ENCODE measurements around the gene SLC43A2.
A peak's percentile ranks its signal among the peaks of the same experiment; 100 is the strongest.

SLC43A2 gene

DNA sequence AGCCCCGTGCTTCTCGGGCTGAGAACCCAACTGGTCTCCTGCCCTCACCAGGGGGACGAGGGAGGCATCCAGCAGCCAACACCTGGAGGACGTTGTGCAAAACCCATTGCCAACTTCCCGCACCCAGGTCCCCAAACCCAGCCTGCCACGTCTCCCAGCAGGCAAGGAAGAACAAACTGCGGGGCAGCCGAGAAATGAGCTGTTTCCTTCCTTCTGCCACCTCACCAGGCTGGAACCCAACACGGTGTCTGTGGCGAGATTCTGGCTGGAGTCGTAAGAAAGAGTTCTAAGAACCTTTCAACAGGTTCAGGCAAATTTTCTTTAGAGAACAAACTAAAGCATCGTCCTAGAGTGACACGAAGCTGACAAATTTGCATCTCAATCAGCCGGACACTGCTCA lies 3.6 kb downstream of the SLC43A2 start:
- FAIRE-seq (peak; percentile 66), DNase-seq (ENCODE audit: insufficient read length, low spot score) (no peak)
- TF ChIP-seq TAF1 (IDR thresholded peaks at IDR 0.05; ENCODE audit: low read depth, low read length) (no peak), PAX5 (IDR thresholded peaks at IDR 0.05; ENCODE audit: insufficient read depth, low read length, severe bottlenecking) (no peak), POLR2AphosphoS5 (IDR thresholded peaks at IDR 0.05; ENCODE audit: low read depth, low read length) (no peak), SPI1 (IDR thresholded peaks at IDR 0.05; ENCODE audit: low read depth, low read length) (no peak), POU2F2 (IDR thresholded peaks at IDR 0.05; ENCODE audit: low read depth, low read length) (no peak), POLR2A (IDR thresholded peaks at IDR 0.05; ENCODE audit: low read depth, low read length) (no peak)

DNA sequence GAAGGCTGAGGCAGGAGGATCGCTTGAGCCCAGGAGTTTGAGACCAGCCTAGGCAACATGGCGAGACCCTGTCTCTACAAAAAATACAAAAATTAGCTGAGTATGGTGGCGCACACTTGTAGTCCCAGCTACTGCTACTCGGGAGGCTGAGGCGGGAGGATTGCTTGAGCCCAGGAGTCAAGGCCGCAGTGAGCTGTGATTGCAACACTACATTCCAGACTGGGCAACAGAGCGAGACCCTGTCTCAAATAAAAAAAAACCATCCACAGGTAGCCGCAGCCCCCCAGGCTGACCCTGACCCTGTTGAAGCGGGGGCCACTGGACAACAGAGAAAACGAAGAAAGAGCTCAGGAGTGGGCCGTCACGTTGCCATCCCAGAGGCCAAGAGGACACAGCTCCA lies 4.0 kb downstream of the SLC43A2 start:
- FAIRE-seq (no peak), DNase-seq (ENCODE audit: insufficient read length, low spot score) (no peak)
- TF ChIP-seq POLR2AphosphoS5 (IDR thresholded peaks at IDR 0.05; ENCODE audit: low read depth, low read length) (no peak), POLR2A (IDR thresholded peaks at IDR 0.05; ENCODE audit: low read depth, low read length) (no peak), TAF1 (IDR thresholded peaks at IDR 0.05; ENCODE audit: low read depth, low read length) (no peak), POU2F2 (IDR thresholded peaks at IDR 0.05; ENCODE audit: low read depth, low read length) (no peak), SPI1 (IDR thresholded peaks at IDR 0.05; ENCODE audit: low read depth, low read length) (no peak), PAX5 (IDR thresholded peaks at IDR 0.05; ENCODE audit: insufficient read depth, low read length, severe bottlenecking) (no peak)

DNA sequence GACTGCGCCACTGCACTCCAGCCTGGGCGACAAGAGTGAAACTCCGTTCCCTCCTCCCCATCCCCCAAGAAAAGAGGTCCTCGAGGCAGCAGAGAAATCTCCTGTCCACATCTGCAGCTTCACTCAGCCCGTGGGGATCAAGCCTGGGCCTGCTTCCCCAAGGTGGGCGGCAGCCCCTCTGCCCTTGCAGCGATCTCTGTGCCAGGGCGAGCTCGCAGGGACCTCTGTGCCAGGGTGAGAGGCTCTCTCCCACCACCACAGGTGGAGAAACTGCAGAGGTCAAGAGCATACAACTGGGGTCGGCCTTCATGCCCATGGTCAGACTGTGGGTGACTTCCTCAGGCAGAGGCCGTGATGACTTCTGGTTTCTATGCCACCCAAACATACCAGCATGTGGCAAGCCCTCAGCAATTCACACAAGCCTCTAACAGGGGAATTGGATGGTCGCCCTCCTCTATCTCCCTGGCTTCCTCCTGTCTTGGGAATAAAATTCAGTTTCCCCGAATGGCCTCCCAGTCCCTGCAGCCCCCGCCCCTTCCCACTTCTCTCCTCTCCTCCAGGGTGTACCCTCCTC lies 5.5 kb downstream of the SLC43A2 start:
- DNase-seq (ENCODE audit: insufficient read length, low spot score) (no peak), FAIRE-seq (no peak)
- TF ChIP-seq SPI1 (IDR thresholded peaks at IDR 0.05; ENCODE audit: low read depth, low read length) (no peak), PAX5 (IDR thresholded peaks at IDR 0.05; ENCODE audit: insufficient read depth, low read length, severe bottlenecking) (no peak), POLR2A (IDR thresholded peaks at IDR 0.05; ENCODE audit: low read depth, low read length) (no peak), TAF1 (IDR thresholded peaks at IDR 0.05; ENCODE audit: low read depth, low read length) (no peak), POU2F2 (IDR thresholded peaks at IDR 0.05; ENCODE audit: low read depth, low read length) (no peak), POLR2AphosphoS5 (IDR thresholded peaks at IDR 0.05; ENCODE audit: low read depth, low read length) (no peak)

DNA sequence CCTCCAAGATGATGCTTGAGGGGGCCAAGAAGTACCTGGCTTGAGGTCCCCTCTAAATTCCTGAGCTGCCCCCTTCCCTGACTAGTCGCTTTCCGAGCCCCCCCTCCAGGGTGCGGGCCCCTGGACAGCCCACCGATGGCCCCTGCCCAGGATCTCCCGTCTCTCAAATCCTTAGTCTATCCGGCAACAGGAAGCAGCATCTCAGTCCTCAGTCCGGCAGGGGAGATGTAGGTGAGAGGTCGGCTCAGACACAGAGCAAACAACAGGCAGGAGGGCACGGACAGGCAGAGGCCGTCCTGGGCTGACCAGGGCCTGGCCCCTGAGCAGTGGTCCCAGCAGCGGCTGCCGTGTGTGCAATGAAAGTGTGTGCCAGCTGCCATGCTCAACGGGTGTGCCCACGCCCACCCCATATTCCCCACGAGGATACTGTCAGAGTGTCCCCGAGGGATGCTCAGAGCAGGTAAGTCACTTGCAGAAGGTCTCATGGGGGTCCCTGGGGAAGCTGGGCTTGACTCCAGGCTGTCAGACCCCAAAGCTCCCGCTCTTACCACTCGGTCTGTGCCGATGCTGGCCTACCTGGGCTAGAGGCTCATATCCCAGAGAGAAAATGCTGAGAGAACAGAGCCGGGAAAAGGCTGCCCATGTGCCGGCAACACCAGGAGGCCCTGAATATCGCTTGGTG lies 7.2 kb downstream of the SLC43A2 start:
- TF ChIP-seq POLR2A (IDR thresholded peaks at IDR 0.05; ENCODE audit: low read depth, low read length) (no peak), POU2F2 (IDR thresholded peaks at IDR 0.05; ENCODE audit: low read depth, low read length) (no peak), TAF1 (IDR thresholded peaks at IDR 0.05; ENCODE audit: low read depth, low read length) (no peak), PAX5 (IDR thresholded peaks at IDR 0.05; ENCODE audit: insufficient read depth, low read length, severe bottlenecking) (no peak), POLR2AphosphoS5 (IDR thresholded peaks at IDR 0.05; ENCODE audit: low read depth, low read length) (no peak), SPI1 (IDR thresholded peaks at IDR 0.05; ENCODE audit: low read depth, low read length) (no peak)
- FAIRE-seq (no peak), DNase-seq (ENCODE audit: insufficient read length, low spot score) (no peak)

DNA sequence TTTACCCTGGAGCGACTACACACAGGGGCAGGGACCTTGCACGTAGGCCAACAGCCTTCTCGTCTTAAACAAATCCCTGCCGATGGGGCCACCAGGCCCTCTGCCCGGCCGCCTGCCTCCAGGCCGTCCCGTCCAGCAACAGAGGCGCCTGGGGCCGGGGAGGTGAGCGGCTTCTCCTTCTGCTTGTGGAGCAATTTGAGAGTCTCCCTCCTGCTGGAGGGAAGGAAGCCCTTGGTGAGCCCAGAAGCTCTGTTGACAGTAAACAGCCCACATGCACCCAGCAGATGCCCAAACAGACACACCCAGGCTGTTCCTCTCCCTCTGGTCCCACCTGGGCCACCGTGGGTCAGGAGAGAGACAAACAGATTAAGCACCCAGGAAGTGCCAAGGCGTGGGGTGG lies 8.1 kb downstream of the SLC43A2 start:
- no peak for FAIRE-seq
- DNase-seq (ENCODE audit: insufficient read length, low spot score), result no peak
- no peak for TF ChIP-seq POLR2A (IDR thresholded peaks at IDR 0.05; ENCODE audit: low read depth, low read length)
- no peak for TF ChIP-seq TAF1 (IDR thresholded peaks at IDR 0.05; ENCODE audit: low read depth, low read length)
- no peak for TF ChIP-seq SPI1 (IDR thresholded peaks at IDR 0.05; ENCODE audit: low read depth, low read length)
- TF ChIP-seq POU2F2 (IDR thresholded peaks at IDR 0.05; ENCODE audit: low read depth, low read length), result no peak
- no peak for TF ChIP-seq PAX5 (IDR thresholded peaks at IDR 0.05; ENCODE audit: insufficient read depth, low read length, severe bottlenecking)
- no peak for TF ChIP-seq POLR2AphosphoS5 (IDR thresholded peaks at IDR 0.05; ENCODE audit: low read depth, low read length)

DNA sequence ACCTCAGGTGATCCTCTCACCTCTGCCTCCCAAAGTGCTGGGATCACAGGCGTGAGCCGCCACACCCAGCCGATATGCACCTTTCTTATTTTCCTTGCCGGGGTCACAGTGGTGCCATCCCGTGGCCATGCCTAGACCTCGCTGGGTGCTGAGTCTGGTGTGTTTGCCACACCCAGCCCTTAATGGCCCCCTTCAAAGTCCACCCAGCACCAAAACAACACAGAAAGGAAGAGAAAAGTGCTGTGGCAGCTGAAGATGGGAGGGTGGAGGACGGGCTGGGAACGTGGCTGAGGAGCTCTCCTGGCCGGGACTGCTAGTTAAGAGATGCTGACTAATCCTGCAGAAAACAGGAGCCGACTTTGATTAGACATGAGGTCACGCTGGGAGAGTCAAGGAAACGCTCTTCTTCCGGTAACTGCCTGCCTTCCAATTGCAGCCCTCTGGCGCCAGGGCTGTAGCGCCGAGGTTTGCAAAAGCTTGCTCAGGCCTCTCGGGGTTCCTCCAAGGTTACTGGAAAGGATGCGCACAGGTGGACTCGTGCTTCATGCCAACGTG lies 10.9 kb downstream of the SLC43A2 start:
- TF ChIP-seq PAX5 (IDR thresholded peaks at IDR 0.05; ENCODE audit: insufficient read depth, low read length, severe bottlenecking), result no peak
- TF ChIP-seq TAF1 (IDR thresholded peaks at IDR 0.05; ENCODE audit: low read depth, low read length), result no peak
- TF ChIP-seq SPI1 (IDR thresholded peaks at IDR 0.05; ENCODE audit: low read depth, low read length), result no peak
- TF ChIP-seq POLR2A (IDR thresholded peaks at IDR 0.05; ENCODE audit: low read depth, low read length), result no peak
- TF ChIP-seq POU2F2 (IDR thresholded peaks at IDR 0.05; ENCODE audit: low read depth, low read length), result no peak
- TF ChIP-seq POLR2AphosphoS5 (IDR thresholded peaks at IDR 0.05; ENCODE audit: low read depth, low read length), result no peak
- no peak for DNase-seq (ENCODE audit: insufficient read length, low spot score)
- no peak for FAIRE-seq

DNA sequence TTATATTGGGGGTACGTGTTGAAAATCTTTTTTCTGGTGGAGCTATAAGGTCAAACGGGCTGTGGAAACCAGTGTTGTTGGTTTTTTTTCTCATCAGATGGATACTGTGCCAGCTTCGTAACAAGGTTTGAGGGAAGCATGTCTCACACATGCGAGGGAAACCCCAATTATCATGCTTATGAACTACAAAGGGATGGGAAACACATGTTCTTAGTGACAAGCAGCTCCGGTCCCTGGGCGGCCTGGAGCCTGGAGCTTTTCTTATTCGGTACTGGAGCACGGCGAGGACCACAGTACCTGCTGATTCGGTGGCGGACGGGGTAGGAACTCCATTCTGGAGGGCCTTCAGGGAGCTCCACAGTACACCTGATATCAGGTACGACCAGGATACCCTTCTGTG lies 12.5 kb downstream of the SLC43A2 start:
- no peak for TF ChIP-seq PAX5 (IDR thresholded peaks at IDR 0.05; ENCODE audit: insufficient read depth, low read length, severe bottlenecking)
- TF ChIP-seq POLR2AphosphoS5 (IDR thresholded peaks at IDR 0.05; ENCODE audit: low read depth, low read length), result no peak
- TF ChIP-seq SPI1 (IDR thresholded peaks at IDR 0.05; ENCODE audit: low read depth, low read length), result no peak
- TF ChIP-seq TAF1 (IDR thresholded peaks at IDR 0.05; ENCODE audit: low read depth, low read length), result no peak
- TF ChIP-seq POU2F2 (IDR thresholded peaks at IDR 0.05; ENCODE audit: low read depth, low read length), result no peak
- no peak for TF ChIP-seq POLR2A (IDR thresholded peaks at IDR 0.05; ENCODE audit: low read depth, low read length)
- no peak for FAIRE-seq
- no peak for DNase-seq (ENCODE audit: insufficient read length, low spot score)

DNA sequence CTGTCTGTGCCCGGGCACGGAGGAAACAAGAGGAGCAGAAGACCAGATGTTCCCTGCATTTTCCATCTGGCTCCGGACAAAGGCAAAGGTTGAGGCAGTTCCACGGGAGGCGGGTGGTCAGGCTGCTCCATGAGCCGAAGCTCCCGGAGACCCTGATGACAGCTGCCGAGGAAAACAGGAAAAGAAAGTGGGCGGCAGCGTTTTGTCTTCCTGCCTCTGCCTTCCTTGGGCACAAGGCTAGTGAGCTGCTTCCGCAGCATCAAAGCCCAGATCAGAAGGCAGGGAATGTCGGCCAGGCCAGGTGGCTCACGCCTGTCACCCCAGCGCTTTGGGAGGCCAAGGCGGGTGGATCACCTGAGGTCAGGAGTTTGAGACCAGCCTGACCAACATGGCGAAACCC lies 16.2 kb downstream of the SLC43A2 start:
- no peak for DNase-seq (ENCODE audit: insufficient read length, low spot score)
- TF ChIP-seq POLR2AphosphoS5 (IDR thresholded peaks at IDR 0.05; ENCODE audit: low read depth, low read length) (no peak), TAF1 (IDR thresholded peaks at IDR 0.05; ENCODE audit: low read depth, low read length) (no peak), SPI1 (IDR thresholded peaks at IDR 0.05; ENCODE audit: low read depth, low read length) (no peak), POLR2A (IDR thresholded peaks at IDR 0.05; ENCODE audit: low read depth, low read length) (no peak), PAX5 (IDR thresholded peaks at IDR 0.05; ENCODE audit: insufficient read depth, low read length, severe bottlenecking) (no peak), POU2F2 (IDR thresholded peaks at IDR 0.05; ENCODE audit: low read depth, low read length) (no peak)
- FAIRE-seq, result no peak

DNA sequence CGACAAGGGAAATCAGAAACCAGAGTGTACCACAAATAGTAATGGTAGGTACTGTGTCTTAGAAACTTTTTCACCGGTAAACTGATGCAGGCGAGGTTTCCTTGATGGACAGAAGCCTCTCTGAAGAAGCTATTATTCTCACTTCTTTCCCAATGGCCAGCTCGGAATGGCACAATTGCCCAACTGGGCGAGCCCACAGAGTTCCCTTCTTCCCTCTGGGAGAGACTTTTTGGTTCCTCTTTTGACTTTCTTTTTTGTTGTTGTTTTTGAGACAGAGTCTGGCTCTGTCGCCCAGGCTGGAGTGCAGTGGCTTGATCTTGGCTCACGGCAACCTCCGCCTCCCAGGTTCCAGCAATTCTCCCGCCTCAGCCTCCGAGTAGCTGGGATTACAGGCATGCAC lies 16.9 kb downstream of the SLC43A2 start:
- no peak for FAIRE-seq
- no peak for TF ChIP-seq POLR2AphosphoS5 (IDR thresholded peaks at IDR 0.05; ENCODE audit: low read depth, low read length)
- TF ChIP-seq POLR2A (IDR thresholded peaks at IDR 0.05; ENCODE audit: low read depth, low read length), result no peak
- TF ChIP-seq SPI1 (IDR thresholded peaks at IDR 0.05; ENCODE audit: low read depth, low read length), result no peak
- TF ChIP-seq PAX5 (IDR thresholded peaks at IDR 0.05; ENCODE audit: insufficient read depth, low read length, severe bottlenecking), result no peak
- no peak for TF ChIP-seq TAF1 (IDR thresholded peaks at IDR 0.05; ENCODE audit: low read depth, low read length)
- TF ChIP-seq POU2F2 (IDR thresholded peaks at IDR 0.05; ENCODE audit: low read depth, low read length), result no peak
- DNase-seq (ENCODE audit: insufficient read length, low spot score), result no peak
